Choroid plexus epithelial cell (primary cell): ENCODE measurements around the gene ELK4.

Experiments used
- DNase-seq: peaks from one replicate; pipeline ENCODE4 v3.0.0-alpha.2; 2010; ENCODE audit warnings: low read depth
- H3K4me3 ChIP-seq: 2 replicates; pipeline ENCODE4 v1.5.1; 2011; ENCODE audit warnings: low read depth, mild to moderate bottlenecking, control low read depth, low read length, moderate library complexity
- CTCF ChIP-seq: conservative IDR thresholded peaks from 2 replicates; pipeline ENCODE4 v1.5.1; 2011; ENCODE audit warnings: low read depth, mild to moderate bottlenecking, control low read depth, inconsistent platforms, low read length, moderate library complexity

ELK4 gene

DNA sequence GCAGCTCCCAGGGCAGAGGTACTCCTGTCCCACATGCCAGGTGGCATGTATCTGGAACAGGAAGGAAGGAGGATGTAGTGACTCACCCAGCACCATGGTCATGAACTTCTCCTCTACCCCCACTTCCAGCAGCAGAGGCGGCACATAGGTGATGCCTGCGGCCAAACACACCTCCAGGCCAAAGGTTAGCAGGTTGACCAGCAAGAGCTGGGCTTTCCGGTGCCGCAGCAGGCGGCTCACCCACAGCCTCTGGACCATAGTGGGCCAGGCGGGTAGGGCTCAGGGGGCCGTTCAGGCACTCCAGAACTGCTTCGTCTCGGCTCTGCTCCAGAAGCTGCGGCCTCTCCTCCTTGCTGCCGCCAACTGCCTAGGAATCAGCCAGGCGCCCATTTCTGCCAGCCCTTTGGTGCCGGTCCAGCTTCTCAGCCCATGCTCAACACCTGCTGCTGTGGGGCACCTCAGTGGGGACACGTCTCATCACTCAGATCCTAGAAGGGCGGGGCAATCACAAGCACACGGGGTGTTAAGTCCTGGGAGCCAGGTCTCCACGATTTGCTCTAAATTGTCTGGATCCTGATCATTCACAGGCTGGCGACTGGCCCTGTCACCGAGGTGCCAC lies 32.7 kb upstream of the ELK4 start:
- H3K4me3 ChIP-seq, result no peak overlapping the region
- DNase-seq, result no peak
- no peak for TF ChIP-seq CTCF

DNA sequence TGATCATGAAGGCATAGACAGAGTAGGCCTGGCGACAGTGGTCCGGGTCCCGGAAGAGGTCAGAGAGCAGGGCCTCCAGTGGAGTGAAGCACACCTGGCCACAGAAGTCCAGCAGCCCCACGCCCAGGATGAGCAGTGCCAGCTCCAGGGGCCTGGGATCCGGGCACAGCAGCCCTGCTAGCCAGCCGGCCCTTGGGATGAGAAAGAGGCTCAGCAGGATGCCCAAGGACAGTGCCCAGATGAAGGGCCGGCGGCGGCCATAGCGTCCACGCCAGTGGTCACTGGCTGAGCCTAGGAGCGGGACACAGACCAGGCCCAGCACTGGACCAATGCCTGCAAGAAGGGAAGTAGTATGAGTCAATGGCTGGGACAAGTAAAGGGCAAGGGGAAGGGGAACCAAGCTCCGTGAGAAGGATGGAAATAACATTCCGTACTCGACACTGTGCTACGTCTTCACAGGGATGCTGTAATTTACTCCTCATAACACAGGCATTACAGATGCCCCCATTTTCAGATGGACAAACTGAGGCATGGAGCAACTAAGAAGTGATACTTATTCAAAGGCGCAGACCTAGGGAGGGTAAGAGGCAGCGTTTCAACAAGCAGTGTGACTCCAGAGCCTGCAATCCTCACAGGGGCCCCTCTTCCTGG lies 31.6 kb upstream of the ELK4 start:
- no peak overlapping the region for H3K4me3 ChIP-seq
- DNase-seq, result no peak
- no peak for TF ChIP-seq CTCF

DNA sequence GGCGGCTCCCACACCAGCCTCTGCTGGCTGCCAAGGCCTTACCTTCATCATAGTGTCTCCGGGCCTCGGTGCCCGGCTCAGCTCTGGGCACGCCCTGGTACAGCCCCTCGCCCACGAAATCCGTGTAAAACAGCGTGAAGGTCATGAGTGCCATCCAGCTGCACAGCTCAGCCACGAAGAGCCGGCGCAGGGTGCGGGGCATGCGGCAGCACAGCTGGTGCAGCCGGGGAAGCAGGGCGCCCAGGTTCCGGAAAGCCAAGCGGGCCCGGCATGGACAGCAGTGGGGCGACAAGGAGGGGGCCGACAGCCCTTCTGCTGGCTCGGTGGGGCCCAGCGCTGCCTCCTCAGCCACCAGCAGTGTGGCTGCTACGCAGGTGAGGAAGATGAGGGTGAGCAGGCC lies 31.0 kb upstream of the ELK4 start:
- no peak for TF ChIP-seq CTCF
- no peak for DNase-seq
- no peak overlapping the region for H3K4me3 ChIP-seq

DNA sequence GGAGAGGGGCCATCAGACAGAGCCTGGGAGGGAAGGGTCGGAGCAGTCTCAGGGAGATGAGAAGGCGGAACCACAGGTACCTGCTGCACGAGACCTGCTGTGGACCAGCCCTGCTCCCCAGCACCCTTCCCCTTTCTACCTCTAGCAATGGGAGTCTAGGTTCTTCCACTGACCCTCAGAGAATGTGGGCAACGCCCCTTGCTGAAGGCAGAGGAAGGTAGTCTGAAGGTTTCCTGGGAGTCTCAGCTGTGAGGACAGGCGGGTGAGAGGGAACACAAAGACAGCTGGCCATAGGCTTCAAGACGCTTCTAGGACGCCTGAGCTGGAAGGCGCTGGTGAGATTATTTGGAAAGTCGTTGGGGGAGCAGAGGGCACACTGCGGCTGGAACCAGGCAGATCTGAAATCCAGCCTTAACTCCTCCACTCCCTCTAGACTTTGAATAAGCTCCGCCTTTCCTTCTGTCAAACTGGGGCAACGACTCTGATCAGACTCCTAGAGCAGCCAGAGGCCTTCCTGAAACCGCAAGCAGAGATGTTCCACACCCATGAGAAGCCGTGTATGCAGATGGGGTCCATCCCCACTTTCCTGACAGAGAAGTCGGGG lies 30.4 kb upstream of the ELK4 start:
- H3K4me3 ChIP-seq, result no peak overlapping the region
- no peak for DNase-seq
- TF ChIP-seq CTCF, result no peak

GRCh38 chr1:205661429-205662134 lies 29.8 kb upstream of the ELK4 start:
- H3K4me3 ChIP-seq, result no peak overlapping the region
- no peak for TF ChIP-seq CTCF
- no peak for DNase-seq

GRCh38 chr1:205660361-205660760 lies 28.6 kb upstream of the ELK4 start:
- H3K4me3 ChIP-seq, result no peak overlapping the region
- DNase-seq, result no peak
- TF ChIP-seq CTCF, result no peak
